Thymus (tissue), 11 donors: ENCODE measurements around the gene TPM2. TPM values are rescaled to one million over a fixed set of nuclear protein-coding genes. Genes with fewer than 3 reads are reported as not detected.

Experiments used
- DNase-seq, 9 donors: peaks; one replicate each; pipeline ENCODE4 v3.0.0-alpha.2; 2013; ENCODE audit warnings: low spot score in 9 of 9, low read depth in 6 of 9, missing footprints in 1 of 9
- H3K27ac ChIP-seq, 2 donors: one replicate each; pipeline ENCODE4 v1.5.1; 2013; ENCODE audit warnings: control low read depth in 1 of 2, low read depth in 1 of 2, low read length in 1 of 2, mild to moderate bottlenecking in 1 of 2, moderate library complexity in 1 of 2
- H3K27me3 ChIP-seq, 2 donors: one replicate each; pipeline ENCODE4 v1.5.1; 2013; ENCODE audit warnings: low read length in 1 of 2; ENCODE audit not compliant: control insufficient read depth in 2 of 2, insufficient read depth in 1 of 2
- H3K36me3 ChIP-seq, 2 donors: one replicate each; pipeline ENCODE4 v1.5.1; 2013; ENCODE audit warnings: low read length in 1 of 2, mild to moderate bottlenecking in 1 of 2, moderate library complexity in 1 of 2; ENCODE audit not compliant: control insufficient read depth in 2 of 2, insufficient read depth in 2 of 2
- H3K4me1 ChIP-seq, 2 donors: one replicate each; pipeline ENCODE4 v1.5.1; 2013; ENCODE audit warnings: low read length in 2 of 2; ENCODE audit not compliant: control insufficient read depth in 2 of 2, insufficient read depth in 2 of 2
- H3K4me3 ChIP-seq, 2 donors: one replicate each; pipeline ENCODE4 v1.5.1; 2013; ENCODE audit warnings: low read length in 2 of 2, control low read depth in 1 of 2, mild to moderate bottlenecking in 1 of 2
- H3K9me3 ChIP-seq, 2 donors: one replicate each; pipeline ENCODE4 v1.5.1; 2013; ENCODE audit warnings: low read length in 1 of 2, mild to moderate bottlenecking in 1 of 2; ENCODE audit not compliant: control insufficient read depth in 2 of 2, insufficient read depth in 1 of 2
- WGBS: extraction: QIAGEN DNeasy Blood & Tissue Kit; methylation state at CpG from one replicate; pipeline ENCODE4 v1.1.7; 2013; 5-methylcytosine and 5-hydroxymethylcytosine counted together
- polyA plus RNA-seq: library from polyadenylated mRNA; stranded (reverse); fragments of 200-250 nt; gene quantifications from one replicate; pipeline ENCODE4 v1.2.3, GENCODE V29; 2013
- total RNA-seq: library from RNA; stranded (reverse); fragments of 120-200 nt; gene quantifications from one replicate; pipeline ENCODE4 v1.2.4, GENCODE V29; 2013
- donor health status: healthy.

TPM2 gene
- total and polyA plus RNA-seq, 2 donors: 28.6 to 475 TPM

GRCh38 chr9:35664531-35665470 is 24.9 kb downstream of the TPM2 start, which contains the start of gene ARHGEF39:
Gene ARHGEF39 (minus strand): TSS chr9:35665195. CDS start chr9:35665169, 26 bp downstream.
- H3K27ac ChIP-seq: peak within 1 kb of the TSS; percentile 53 to 93
- peaks cover 16 to 25% of the 10 kb centered on the region in 2 donors for H3K36me3 ChIP-seq
- H3K4me3 ChIP-seq: peak within 1 kb of the TSS; percentile 60 to 61
- 10% methylated on average over 58 of the region's 58 CpGs for WGBS
- peaks cover 49 to 69% of the 10 kb centered on the region in 2 donors for H3K4me1 ChIP-seq
- peak in 5 of 9 donors; percentile 62 to 84 (median 75) for DNase-seq
- H3K27me3 ChIP-seq: no peaks in the 10 kb centered on the region
- H3K9me3 ChIP-seq: peaks cover 0 to 4% of the 10 kb centered on the region in 2 donors

- H3K4me1 ChIP-seq: peaks cover 59 to 83% of the 10 kb centered on the region in 2 donors
- DNase-seq: no peak
- peaks cover 16 to 25% of the 10 kb centered on the region in 2 donors for H3K36me3 ChIP-seq
- H3K9me3 ChIP-seq: peaks cover 0 to 4% of the 10 kb centered on the region in 2 donors
- peak overlapping the region in 1 of 2 donors; percentile 0 for H3K4me3 ChIP-seq
- H3K27me3 ChIP-seq: peaks cover 0 to 2% of the 10 kb centered on the region in 2 donors
- H3K27ac ChIP-seq: peak overlapping the region; percentile 79
- WGBS: 94% methylated on average over 7 of the region's 7 CpGs
Observed at GRCh38 chr9:35662437-35662836, 27.3 kb downstream of the TPM2 start.

- Histone ChIP-seq H3K9me3 (peaks cover 0 to 4% of the 10 kb centered on the region in 2 donors), H3K27ac (peak overlapping the region; percentile 79), H3K4me1 (peaks cover 59 to 89% of the 10 kb centered on the region in 2 donors), H3K4me3 (peak overlapping the region; percentile 0 to 22), H3K36me3 (peaks cover 16 to 25% of the 10 kb centered on the region in 2 donors), H3K27me3 (peaks cover 0 to 2% of the 10 kb centered on the region in 2 donors)
- WGBS: 68% methylated on average over 3 of the region's 3 CpGs
- peak in 2 of 9 donors; percentile 51 to 76 for DNase-seq
Observed at GRCh38 chr9:35661756-35662350, 27.9 kb downstream of the TPM2 start.

- Histone ChIP-seq H3K27ac (peak overlapping the region in 1 of 2 donors; percentile 10), H3K4me3 (no peak overlapping the region), H3K36me3 (peaks cover 16 to 25% of the 10 kb centered on the region in 2 donors), H3K4me1 (peaks cover 53 to 88% of the 10 kb centered on the region in 2 donors), H3K9me3 (peaks cover 0 to 4% of the 10 kb centered on the region in 2 donors), H3K27me3 (peaks cover 0 to 2% of the 10 kb centered on the region in 2 donors)
- 86% methylated on average over 9 of the region's 9 CpGs for WGBS
- DNase-seq: no peak
Observed at GRCh38 chr9:35660966-35661415, 28.7 kb downstream of the TPM2 start.

- peaks cover 47 to 78% of the 10 kb centered on the region in 2 donors for H3K4me1 ChIP-seq
- peak overlapping the region in 1 of 2 donors; percentile 93 for H3K27ac ChIP-seq
- DNase-seq: no peak
- H3K27me3 ChIP-seq: peaks cover 0 to 2% of the 10 kb centered on the region in 2 donors
- H3K36me3 ChIP-seq: peaks cover 16 to 25% of the 10 kb centered on the region in 2 donors
- H3K4me3 ChIP-seq: peak overlapping the region; percentile 64 to 88
- no peaks in the 10 kb centered on the region for H3K9me3 ChIP-seq
- WGBS: 86% methylated on average over 3 of the region's 3 CpGs
Observed at GRCh38 chr9:35659340-35659739, 30.4 kb downstream of the TPM2 start.

- no peak for DNase-seq
- Histone ChIP-seq H3K27me3 (peaks cover 0 to 2% of the 10 kb centered on the region in 2 donors), H3K9me3 (no peaks in the 10 kb centered on the region), H3K36me3 (peaks cover 16 to 25% of the 10 kb centered on the region in 2 donors), H3K4me1 (peaks cover 49 to 74% of the 10 kb centered on the region in 2 donors), H3K27ac (peak overlapping the region; percentile 93 to 95), H3K4me3 (peak overlapping the region; percentile 64 to 88)
- 5% methylated on average over 2 of the region's 2 CpGs for WGBS
Observed at GRCh38 chr9:35658968-35659220, 30.8 kb downstream of the TPM2 start.

GRCh38 chr9:35658137-35658967 is 31.4 kb downstream of the TPM2 start, which contains the start of gene CCDC107:
Gene CCDC107 (plus strand): TSS chr9:35658292. CDS start chr9:35658380, 88 bp downstream.
- Histone ChIP-seq H3K27me3 (peaks cover 0 to 2% of the 10 kb centered on the region in 2 donors), H3K27ac (peak within 1 kb of the TSS; percentile 93 to 95), H3K36me3 (peaks cover 16 to 25% of the 10 kb centered on the region in 2 donors), H3K9me3 (no peaks in the 10 kb centered on the region), H3K4me1 (peaks cover 49 to 73% of the 10 kb centered on the region in 2 donors), H3K4me3 (peak within 1 kb of the TSS; percentile 64 to 88)
- DNase-seq: peak in 7 of 9 donors; percentile 67 to 86 (median 74)
- under 1% methylated on average over 67 of the region's 67 CpGs for WGBS

GRCh38 chr9:35657546-35658136 is 32.1 kb downstream of the TPM2 start, which contains the start of gene RMRP:
Gene RMRP (minus strand): TSS chr9:35658019.
- peak; percentile 77 to 95 (median 81) for DNase-seq
- Histone ChIP-seq H3K4me3 (peak within 1 kb of the TSS; percentile 64 to 88), H3K9me3 (no peaks in the 10 kb centered on the region), H3K4me1 (peaks cover 42 to 65% of the 10 kb centered on the region in 2 donors), H3K27me3 (peaks cover 0 to 2% of the 10 kb centered on the region in 2 donors), H3K27ac (peak within 1 kb of the TSS; percentile 93 to 95), H3K36me3 (peaks cover 16 to 20% of the 10 kb centered on the region in 2 donors)
- under 1% methylated on average over 42 of the region's 42 CpGs for WGBS
